HFF-Myc (cell line): ENCODE data around the gene SLC29A3.

ENCODE experiments used
- DNase-seq: peaks from one replicate; pipeline ENCODE4 v3.0.0-alpha.2; 2011; ENCODE audit warnings: low read depth; ENCODE audit errors: extremely low read depth
- H3K4me3 ChIP-seq: replicated peaks from 2 replicates; pipeline ENCODE4 v1.5.1; 2011; ENCODE audit warnings: low read depth, mild to moderate bottlenecking, control low read depth, low read length
- TF ChIP-seq, protein P1 (sequence below): IDR thresholded peaks from 2 replicates; pipeline ENCODE4 v1.5.1; 2012; ENCODE audit warnings: mild to moderate bottlenecking, low read depth, low read length, control low read depth; ENCODE audit errors: missing control alignments

The SLC29A3 gene

DNA sequence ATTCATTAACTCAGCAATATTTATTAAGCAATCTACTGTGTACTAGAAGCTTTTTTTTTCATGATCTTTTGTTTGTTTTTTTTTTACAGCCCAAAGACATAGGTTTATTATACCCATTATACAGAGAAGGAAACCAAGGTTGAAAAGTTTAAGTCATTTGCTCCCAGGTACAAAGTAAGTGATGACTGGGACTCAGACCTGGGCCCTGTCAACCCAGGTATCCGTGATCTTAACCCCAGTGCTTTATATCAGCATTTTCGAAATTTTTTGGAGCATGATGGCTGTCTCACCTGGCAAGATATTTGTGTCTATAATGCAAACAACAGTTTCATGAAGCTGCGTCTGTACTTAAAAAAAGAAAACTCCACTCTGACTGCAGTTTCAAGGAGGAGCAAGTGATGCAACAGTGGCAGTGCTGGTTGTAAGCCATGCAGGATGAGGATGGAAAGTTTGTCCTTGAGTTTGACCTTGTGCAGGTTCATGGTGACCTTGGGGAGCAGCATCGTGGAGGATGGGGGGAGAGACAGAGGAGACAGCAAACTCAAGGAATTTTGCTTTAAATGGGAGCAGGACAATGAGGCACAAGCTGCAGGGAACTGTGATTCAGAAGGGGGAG lies 11.8 kb downstream of the SLC29A3 start:
- no peak for DNase-seq
- TF ChIP-seq, protein P1, sequence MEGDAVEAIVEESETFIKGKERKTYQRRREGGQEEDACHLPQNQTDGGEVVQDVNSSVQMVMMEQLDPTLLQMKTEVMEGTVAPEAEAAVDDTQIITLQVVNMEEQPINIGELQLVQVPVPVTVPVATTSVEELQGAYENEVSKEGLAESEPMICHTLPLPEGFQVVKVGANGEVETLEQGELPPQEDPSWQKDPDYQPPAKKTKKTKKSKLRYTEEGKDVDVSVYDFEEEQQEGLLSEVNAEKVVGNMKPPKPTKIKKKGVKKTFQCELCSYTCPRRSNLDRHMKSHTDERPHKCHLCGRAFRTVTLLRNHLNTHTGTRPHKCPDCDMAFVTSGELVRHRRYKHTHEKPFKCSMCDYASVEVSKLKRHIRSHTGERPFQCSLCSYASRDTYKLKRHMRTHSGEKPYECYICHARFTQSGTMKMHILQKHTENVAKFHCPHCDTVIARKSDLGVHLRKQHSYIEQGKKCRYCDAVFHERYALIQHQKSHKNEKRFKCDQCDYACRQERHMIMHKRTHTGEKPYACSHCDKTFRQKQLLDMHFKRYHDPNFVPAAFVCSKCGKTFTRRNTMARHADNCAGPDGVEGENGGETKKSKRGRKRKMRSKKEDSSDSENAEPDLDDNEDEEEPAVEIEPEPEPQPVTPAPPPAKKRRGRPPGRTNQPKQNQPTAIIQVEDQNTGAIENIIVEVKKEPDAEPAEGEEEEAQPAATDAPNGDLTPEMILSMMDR: no peak

DNA sequence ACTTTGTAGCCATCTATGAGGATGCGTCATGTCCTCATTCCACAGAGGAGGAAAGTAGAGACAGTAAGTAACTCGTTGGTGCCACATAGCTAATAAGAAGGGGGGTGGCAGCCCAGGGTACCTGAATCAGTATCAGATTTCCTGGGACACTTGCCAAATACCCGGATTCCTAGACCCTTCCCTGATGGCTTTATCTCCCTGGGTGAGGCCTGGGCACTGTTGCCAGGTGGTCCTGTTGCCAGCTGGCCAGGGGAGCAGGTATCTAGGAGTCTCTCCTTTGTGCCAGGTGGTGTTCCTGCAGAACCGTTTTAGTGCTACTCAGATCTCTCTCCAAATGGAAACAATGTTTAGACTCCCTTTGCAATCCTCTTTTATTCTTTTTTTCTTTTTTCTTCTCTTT lies 12.7 kb downstream of the SLC29A3 start:
- DNase-seq: no peak
- TF ChIP-seq, protein P1: no peak
- H3K4me3 ChIP-seq: no peak overlapping the region

More for the DNA sequence above, 11.8 kb downstream of the SLC29A3 start:
- H3K4me3 ChIP-seq: no peak overlapping the region

DNA sequence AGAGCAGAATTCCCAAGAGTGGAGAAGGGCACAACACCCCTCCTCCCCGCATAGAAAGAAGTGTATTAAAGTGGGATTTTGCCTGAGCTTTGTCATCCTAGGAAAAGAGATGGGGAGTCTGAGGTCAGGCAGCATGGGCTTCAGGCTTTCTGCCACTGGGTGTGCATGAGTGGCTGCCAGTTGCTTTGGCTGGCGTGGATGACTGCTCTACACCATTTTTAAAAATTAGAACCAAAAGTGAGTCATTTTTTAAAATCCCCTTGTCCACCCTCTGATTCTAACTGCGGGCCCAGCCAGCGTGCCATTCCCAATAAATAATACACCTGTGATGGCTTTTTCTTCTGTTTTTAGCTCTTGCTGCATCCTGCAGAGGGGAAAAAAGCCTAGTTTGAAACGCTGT lies 13.4 kb downstream of the SLC29A3 start:
- TF ChIP-seq, protein P1: no peak
- H3K4me3 ChIP-seq: no peak overlapping the region
- no peak for DNase-seq

DNA sequence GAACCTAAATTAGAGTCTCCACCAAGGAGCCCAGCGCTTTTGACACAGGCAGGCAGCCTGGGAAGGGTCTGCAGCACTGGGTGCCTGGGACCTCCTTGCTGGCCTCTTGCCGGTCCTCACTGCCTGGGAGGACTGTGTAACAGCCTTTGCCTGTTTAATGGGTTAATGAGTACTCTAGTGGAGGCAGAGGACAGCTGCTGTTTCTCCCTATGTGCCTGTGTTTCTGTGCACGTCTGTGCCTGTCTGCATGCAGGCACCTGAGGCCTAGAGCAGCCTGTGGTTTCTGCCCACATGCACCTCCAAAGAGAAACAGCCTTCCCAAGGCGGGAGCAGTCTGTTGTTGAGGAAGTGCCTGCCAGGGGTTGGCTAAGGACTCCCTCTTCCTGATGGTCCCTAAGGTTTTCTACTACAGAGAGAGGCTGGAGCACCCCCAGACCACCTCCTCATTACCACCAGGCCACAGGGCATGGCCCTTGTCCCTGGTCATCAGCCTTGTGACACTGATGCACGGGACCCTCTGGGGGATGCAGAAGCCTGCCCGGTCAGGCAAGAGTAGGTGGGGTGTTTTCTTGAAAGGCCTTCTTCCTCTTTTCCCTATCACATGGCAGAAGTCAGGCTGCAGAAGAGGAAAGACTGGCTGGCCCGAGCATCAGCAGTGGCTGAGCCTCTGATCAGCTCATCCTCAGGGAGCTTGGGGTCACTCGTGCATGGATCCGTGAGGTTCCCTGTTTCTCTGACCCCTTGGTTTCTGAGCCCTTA lies 14.2 kb downstream of the SLC29A3 start:
- DNase-seq: no peak
- TF ChIP-seq, protein P1: no peak
- no peak overlapping the region for H3K4me3 ChIP-seq

DNA sequence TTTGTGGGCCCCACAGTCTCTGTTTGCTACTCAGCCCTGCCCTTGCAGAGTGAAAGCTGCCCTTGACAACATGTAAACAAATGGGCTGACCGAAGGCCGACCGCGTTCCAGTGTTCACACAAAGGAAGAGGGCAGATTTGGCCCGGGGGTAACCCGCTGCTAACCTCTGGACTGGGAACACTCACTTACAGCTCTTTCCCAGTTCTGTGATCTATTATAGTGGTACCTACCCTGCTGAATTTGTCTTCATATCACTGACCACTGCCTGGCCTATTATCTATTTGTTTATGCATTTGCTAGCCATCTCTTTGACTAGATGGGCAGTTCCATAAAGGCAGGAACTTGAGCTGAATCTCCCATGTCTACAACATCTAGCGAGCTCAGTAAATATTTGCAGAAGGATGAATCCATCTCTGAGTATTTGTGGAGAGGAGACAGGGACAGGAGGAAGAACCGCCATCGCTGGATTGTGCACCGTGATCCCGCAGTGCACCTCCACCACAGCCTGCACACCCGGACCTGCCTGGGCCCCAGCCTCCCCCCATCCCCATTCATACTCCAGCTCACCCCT lies 15.2 kb downstream of the SLC29A3 start:
- TF ChIP-seq, protein P1: no peak
- no peak for DNase-seq
- H3K4me3 ChIP-seq: no peak overlapping the region

DNA sequence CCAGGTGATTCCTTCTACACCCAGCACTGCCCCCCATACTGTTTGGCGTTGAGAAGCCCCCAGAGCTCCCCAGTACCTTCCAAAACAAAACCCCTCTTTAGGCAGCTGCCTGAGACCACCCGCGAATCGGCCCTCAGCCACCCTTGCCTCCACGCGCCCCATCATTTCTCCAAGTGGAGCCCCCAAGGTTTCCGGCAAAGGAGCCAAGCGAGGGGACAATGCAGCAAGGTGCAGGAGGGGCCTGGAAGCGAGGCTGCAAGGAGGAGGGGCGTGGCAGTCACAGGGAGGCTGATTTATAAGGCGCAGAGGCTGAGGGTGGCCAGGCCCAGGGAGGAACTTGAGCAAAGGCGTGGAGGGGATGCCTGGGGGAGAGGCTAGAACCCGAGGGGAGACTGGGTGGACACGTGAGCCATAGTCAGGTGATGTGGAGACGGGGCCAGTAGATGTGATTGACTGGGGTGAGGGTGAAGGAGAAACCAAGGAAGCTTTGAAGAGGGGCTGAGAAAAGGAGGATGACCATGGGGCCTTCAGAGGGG lies 16.2 kb downstream of the SLC29A3 start:
- no peak for DNase-seq

More for the DNA sequence above, 16.2 kb downstream of the SLC29A3 start:
- H3K4me3 ChIP-seq: no peak overlapping the region
- TF ChIP-seq, protein P1: no peak
